ENCODE data around the gene IGSF21.

The IGSF21 gene

GRCh38 chr1:18237371-18237770 is 129.8 kb downstream of the IGSF21 start:
- no peak for TF ChIP-seq CTCF (conservative IDR thresholded peaks at IDR 0.05; ENCODE audit: low read length)
- DNase-seq (ENCODE audit: low read depth): no peak

GRCh38 chr1:18238190-18238589 is 130.6 kb downstream of the IGSF21 start:
- TF ChIP-seq CTCF (conservative IDR thresholded peaks at IDR 0.05; ENCODE audit: low read length): no peak
- no peak overlapping the region for H3K4me3 ChIP-seq (ENCODE audit: low read length)
- DNase-seq (ENCODE audit: low read depth): no peak

More at GRCh38 chr1:18237371-18237770, 129.8 kb downstream of the IGSF21 start:
- no peak overlapping the region for H3K4me3 ChIP-seq (ENCODE audit: low read length)

- H3K4me3 ChIP-seq (ENCODE audit: low read length): no peak overlapping the region
- no peak for TF ChIP-seq CTCF (conservative IDR thresholded peaks at IDR 0.05; ENCODE audit: low read length)
- DNase-seq (ENCODE audit: low read depth): no peak
Measured at GRCh38 chr1:18239671-18240070, 132.1 kb downstream of the IGSF21 start.

GRCh38 chr1:18240906-18241305 is 133.3 kb downstream of the IGSF21 start:
- DNase-seq (ENCODE audit: low read depth): no peak
- no peak for TF ChIP-seq CTCF (conservative IDR thresholded peaks at IDR 0.05; ENCODE audit: low read length)
- H3K4me3 ChIP-seq (ENCODE audit: low read length): no peak overlapping the region

GRCh38 chr1:18241891-18242290 is 134.3 kb downstream of the IGSF21 start:
- DNase-seq (ENCODE audit: low read depth): no peak
- H3K4me3 ChIP-seq (ENCODE audit: low read length): no peak overlapping the region
- no peak for TF ChIP-seq CTCF (conservative IDR thresholded peaks at IDR 0.05; ENCODE audit: low read length)

GRCh38 chr1:18243503-18244175 is 136.0 kb downstream of the IGSF21 start:
- TF ChIP-seq CTCF (conservative IDR thresholded peaks at IDR 0.05; ENCODE audit: low read length): no peak
- no peak for DNase-seq (ENCODE audit: low read depth)
- H3K4me3 ChIP-seq (ENCODE audit: low read length): no peak overlapping the region

- no peak for DNase-seq (ENCODE audit: low read depth)
- no peak overlapping the region for H3K4me3 ChIP-seq (ENCODE audit: low read length)
- no peak for TF ChIP-seq CTCF (conservative IDR thresholded peaks at IDR 0.05; ENCODE audit: low read length)
Measured at GRCh38 chr1:18244762-18245161, 137.2 kb downstream of the IGSF21 start.

All from AG10803 (cell line).